HCT116 (cell line): ENCODE measurements around the gene LPIN1. TPM values are rescaled to one million over a fixed set of nuclear protein-coding genes. Genes with fewer than 3 reads are reported as not detected.
A peak's percentile ranks its signal among the peaks of the same experiment; 100 is the strongest.

Source experiments
- ATAC-seq: fragments of 200-7000 bp; cut with Tn5 transposase; 2 replicates; pipeline ENCODE4 v1.9.1; 2020; ENCODE audit warnings: mild to moderate bottlenecking, moderate library complexity
- BruUV-seq: library from RNA; stranded (reverse); fragments of 400-500 nt; replicated peaks from 2 replicates; lab custom pipeline; 2021; lab: Mats Ljungman, UMichigan
- CTCF ChIA-PET: fragments of 300-600 bp; sonication (Branson Sonifier 250); formaldehyde crosslinking; loops from one replicate; lab custom pipeline; 2021; ENCODE audit warnings: antibody characterized with exemption; lab: Charles Lee
- POLR2A ChIA-PET: fragments of 300-600, 350-600 bp; sonication (Branson Sonifier 250); formaldehyde crosslinking; loops from one replicate; lab custom pipeline; 2021; ENCODE audit warnings: antibody characterized with exemption; lab: Charles Lee
- RAD21 ChIA-PET, 2 experiments: fragments of 300-600 bp; sonication (Branson Sonifier 250); formaldehyde crosslinking; loops; one replicate each; lab custom pipeline; 2023; ENCODE audit warnings: low total read pairs in 2 of 2; ENCODE audit not compliant: uncharacterized antibody in 2 of 2, unreplicated experiment in 2 of 2, low non-redundant PET in 1 of 2; lab: Charles Lee
- DNase-seq: peaks from one replicate; pipeline ENCODE4 v3.0.0-alpha.2; 2010; ENCODE audit warnings: low read depth, low spot score
- H2AFZ ChIP-seq: fragments of 200-600 bp; shearing (Covaris generic), sonication (generic); 2 replicates; pipeline ENCODE4 v1.6.1; 2017; ENCODE audit warnings: low read depth, mixed run types, mixed read lengths, antibody characterized with exemption, low read length; ENCODE audit not compliant: poor library complexity, severe bottlenecking
- H3K27ac ChIP-seq: 2 replicates; pipeline ENCODE4 v1.5.1; 2012; ENCODE audit warnings: low read depth, low read length
- H3K27me3 ChIP-seq: fragments of 200-600 bp; sonication (generic); 2 replicates; pipeline ENCODE4 v1.6.1; 2016; ENCODE audit warnings: mixed run types, low read length, mixed read lengths; ENCODE audit not compliant: insufficient read depth
- H3K36me3 ChIP-seq, 2 experiments: fragments of 200-500 bp in 1 of 2; fragments of 200-600 bp in 1 of 2; sonication (Bioruptor generic) in 1 of 2; sonication (generic) in 1 of 2; 2 replicates each; pipeline versions ENCODE4 v1.5.1 to v1.6.1; 2014 to 2016; ENCODE audit warnings: low read length in 2 of 2, inconsistent platforms in 1 of 2, mixed read lengths in 1 of 2, mixed run types in 1 of 2; ENCODE audit not compliant: insufficient read depth in 2 of 2, control insufficient read depth in 1 of 2
- H3K4me1 ChIP-seq, 2 experiments: fragments of 200-600 bp in 1 of 2; sonication (generic) in 1 of 2; 2 replicates each; pipeline versions ENCODE4 v1.5.1 to v1.6.1; 2012 to 2017; ENCODE audit warnings: low read length in 2 of 2, inconsistent platforms in 1 of 2, mild to moderate bottlenecking in 1 of 2, mixed read lengths in 1 of 2, mixed run types in 1 of 2, moderate library complexity in 1 of 2; ENCODE audit not compliant: insufficient read depth in 2 of 2, control insufficient read depth in 1 of 2
- H3K4me2 ChIP-seq: fragments of 200-600 bp; sonication (generic); 2 replicates; pipeline ENCODE4 v1.6.1; 2017; ENCODE audit warnings: mixed run types, low read length, mixed read lengths
- H3K4me3 ChIP-seq, 2 experiments: fragments of 200-600 bp in 1 of 2; sonication (generic) in 1 of 2; replicated peaks in 1 of 2; 2 replicates each; pipeline ENCODE4 v1.5.1; 2011 to 2016; ENCODE audit warnings: low read length in 2 of 2, control low read depth in 1 of 2, low read depth in 1 of 2, mild to moderate bottlenecking in 1 of 2, mixed read lengths in 1 of 2, mixed run types in 1 of 2
- H3K79me2 ChIP-seq: fragments of 200-600 bp; sonication (generic); 2 replicates; pipeline ENCODE4 v1.6.1; 2017; ENCODE audit warnings: mild to moderate bottlenecking, mixed run types, low read length, moderate library complexity, mixed read lengths; ENCODE audit not compliant: insufficient read depth
- H3K9ac ChIP-seq: fragments of 200-600 bp; sonication (generic); 2 replicates; pipeline ENCODE4 v1.6.1; 2016; ENCODE audit warnings: low read length, mixed read lengths
- H3K9me2 ChIP-seq: fragments of 200-600 bp; sonication (generic), shearing (Covaris generic); 2 replicates; pipeline ENCODE4 v1.6.1; 2017; ENCODE audit warnings: mixed run types, mild to moderate bottlenecking, moderate library complexity; ENCODE audit not compliant: insufficient read depth
- H3K9me3 ChIP-seq, 2 experiments: fragments of 200-500 bp in 1 of 2; fragments of 200-600 bp in 1 of 2; sonication (Bioruptor generic) in 1 of 2; sonication (generic) in 1 of 2; 2 replicates each; pipeline ENCODE4 v1.6.1; 2014 to 2017; ENCODE audit warnings: low read length in 2 of 2, mixed read lengths in 2 of 2, inconsistent platforms in 1 of 2, low read depth in 1 of 2, mild to moderate bottlenecking in 1 of 2, mixed run types in 1 of 2, moderate library complexity in 1 of 2; ENCODE audit not compliant: control insufficient read depth in 1 of 2, insufficient read depth in 1 of 2
- H4K20me1 ChIP-seq: fragments of 200-600 bp; sonication (generic), shearing (Covaris generic); 2 replicates; pipeline ENCODE4 v1.6.1; 2017; ENCODE audit warnings: mixed run types, mild to moderate bottlenecking, moderate library complexity; ENCODE audit not compliant: insufficient read depth
- ATF3 ChIP-seq: IDR thresholded peaks from 2 replicates; pipeline ENCODE4 v1.6.1; 2012
- CBX3 ChIP-seq: IDR thresholded peaks from 2 replicates; pipeline ENCODE4 v1.6.1; 2012; ENCODE audit warnings: low read depth
- CEBPB ChIP-seq: IDR thresholded peaks from 2 replicates; pipeline ENCODE4 v1.6.1; 2012; ENCODE audit warnings: low read depth
- CTCF ChIP-seq, 3 experiments: fragments of 200-600 bp in 1 of 3; sonication (generic) in 1 of 3; IDR thresholded peaks in 2 of 3; conservative IDR thresholded peaks in 1 of 3; 2 replicates each; pipeline ENCODE4 v1.5.1; 2012 to 2017; ENCODE audit warnings: low read depth in 2 of 3, low read length in 2 of 3, antibody characterized with exemption in 1 of 3, borderline replicate concordance in 1 of 3, control low read depth in 1 of 3, mild to moderate bottlenecking in 1 of 3, mixed read lengths in 1 of 3, mixed run types in 1 of 3, moderate library complexity in 1 of 3; ENCODE audit not compliant: insufficient read depth in 1 of 3
- EZH2 ChIP-seq: fragments of 200-600 bp; sonication (generic); IDR thresholded peaks from 2 replicates; pipeline ENCODE4 v1.6.1; 2017; ENCODE audit warnings: antibody characterized with exemption, mixed run types
- EZH2phosphoT487 ChIP-seq: fragments of 200-600 bp; IDR thresholded peaks from 2 replicates; pipeline ENCODE4 v1.6.1; 2018; ENCODE audit warnings: antibody characterized with exemption, borderline replicate concordance
- FOSL1 ChIP-seq: IDR thresholded peaks from 2 replicates; pipeline ENCODE4 v1.6.1; 2012; ENCODE audit warnings: low read depth
- JUND ChIP-seq: IDR thresholded peaks from 2 replicates; pipeline ENCODE4 v1.6.1; 2012
- MAX ChIP-seq: IDR thresholded peaks from 2 replicates; pipeline ENCODE4 v1.6.1; 2012
- POLR2A ChIP-seq: IDR thresholded peaks from 2 replicates; pipeline ENCODE4 v1.7.0; 2011; ENCODE audit warnings: borderline replicate concordance; ENCODE audit not compliant: insufficient read depth, insufficient read length; ENCODE audit errors: extremely low read depth
- POLR2AphosphoS5 ChIP-seq: IDR thresholded peaks from 2 replicates; pipeline ENCODE4 v1.6.1; 2011; ENCODE audit warnings: mild to moderate bottlenecking, low read depth, low read length, moderate library complexity
- RAD21 ChIP-seq: IDR thresholded peaks from 2 replicates; pipeline ENCODE4 v1.6.1; 2012; ENCODE audit warnings: low read depth, mild to moderate bottlenecking
- REST ChIP-seq: IDR thresholded peaks from 2 replicates; pipeline ENCODE4 v1.6.1; 2012; ENCODE audit warnings: low read depth
- SRF ChIP-seq: IDR thresholded peaks from 2 replicates; pipeline ENCODE4 v1.6.1; 2012; ENCODE audit warnings: low read depth
- TCF7L2 ChIP-seq: IDR thresholded peaks from 2 replicates; pipeline ENCODE4 v1.7.0; 2011; ENCODE audit warnings: borderline replicate concordance, inconsistent platforms; ENCODE audit not compliant: insufficient read depth, insufficient read length; ENCODE audit errors: extremely low read depth
- YY1 ChIP-seq: IDR thresholded peaks from 2 replicates; pipeline ENCODE4 v1.6.1; 2011; ENCODE audit warnings: low read length, low read depth, moderate library complexity, mild to moderate bottlenecking; ENCODE audit not compliant: insufficient replicate concordance; ENCODE audit errors: extremely low read depth
- ZBTB33 ChIP-seq: IDR thresholded peaks from 2 replicates; pipeline ENCODE4 v1.6.1; 2011; ENCODE audit warnings: mild to moderate bottlenecking, low read length, moderate library complexity; ENCODE audit not compliant: insufficient replicate concordance; ENCODE audit errors: extremely low read depth
- ZFX ChIP-seq: fragments of 450-650 bp; IDR thresholded peaks from 2 replicates; pipeline ENCODE4 v1.6.1; 2017
- ZNF274 ChIP-seq: fragments of 200-500 bp; sonication (Bioruptor generic); IDR thresholded peaks from 2 replicates; pipeline ENCODE4 v1.6.1; 2014; ENCODE audit warnings: mild to moderate bottlenecking, low read depth, low read length, inconsistent platforms
- intact Hi-C: fragments of 100-400 bp; cut with micrococcal nuclease; formaldehyde crosslinking; loops from 2 replicates; pipeline ENCODE4 v1.10.0; 2022
- total RNA-seq: library from RNA; stranded (reverse); gene quantifications from one replicate; pipeline ENCODE4 v1.2.1, GENCODE V29; 2021; ENCODE audit not compliant: unreplicated experiment

Gene LPIN1
- total RNA-seq, 1 experiment from 2014 or later = 16.7 TPM

GRCh38 chr2:11743846-11744553 is 2.4 kb upstream of the LPIN1 start:
- Histone ChIP-seq H3K4me3 (peak overlapping the region; percentile 49 to 60), H2AFZ (peak overlapping the region; percentile 96), H4K20me1 (no peaks in the 10 kb centered on the region), H3K9me2 (no peaks in the 10 kb centered on the region), H3K9ac (peak overlapping the region; percentile 59), H3K4me2 (peak overlapping the region; percentile 86), H3K27me3 (no peaks in the 10 kb centered on the region), H3K4me1 (peaks cover 50 to 64% of the 10 kb centered on the region in 2 experiments), H3K9me3 (no peaks in the 10 kb centered on the region), H3K27ac (peak overlapping the region; percentile 69), H3K79me2 (peaks cover 16% of the 10 kb centered on the region), H3K36me3 (no peaks in the 10 kb centered on the region)
- peak; percentile 98 for DNase-seq
- RAD21 ChIA-PET = no interaction called here
- BruUV-seq = no TSS peak
- ATAC-seq = peak; percentile 82
- intact Hi-C loops = no loop called here
- CTCF ChIA-PET = interaction anchor here (0.8 to 2.8 kb wide), 10 partner anchors 9 to 63 kb away, joined by 3 to 20 read pairs (median 8); no protein-coding TSS in a partner anchor
- POLR2A ChIA-PET = interaction anchor here (1.0 kb wide), 1 partner anchor 10 kb away, joined by 3 read pairs; no protein-coding TSS in a partner anchor
- TF ChIP-seq ZBTB33 (peak; percentile 45), TCF7L2 (peak; percentile 80), ATF3 (no peak), EZH2 (no peak), YY1 (peak; percentile 34), POLR2AphosphoS5 (peak; percentile 75; the same call in 1 of the 2 replicates), CTCF (IDR thresholded peaks at IDR 0.05 in 2 of 3, conservative IDR thresholded peaks at IDR 0.05 in 1 of 3; ENCODE audit: borderline replicate concordance in 1 of 3, insufficient read depth in 1 of 3, low read depth in 2 of 3, low read length in 2 of 3) (no peak), JUND (no peak), EZH2phosphoT487 (no peak), RAD21 (no peak), CEBPB (no peak), FOSL1 (no peak), MAX (no peak), ZNF274 (no peak), SRF (no peak), POLR2A (no peak), ZFX (no peak), CBX3 (no peak), REST (no peak)
